ENCODE results near the gene CMIP. TPM values are rescaled to one million over a fixed set of nuclear protein-coding genes. Genes with fewer than 3 reads are reported as not detected.

The CMIP gene
- total and polyA plus RNA-seq, 3 experiments from 2014 or later: 1.0 to 24.4 (median 23.6) TPM

- Histone ChIP-seq H3K4me1 (ENCODE audit: insufficient read depth, low read length) (peaks cover 56% of the 10 kb centered on the region), H3K27ac (ENCODE audit: low read depth, low read length) (peak overlapping the region; percentile 84), H3K36me3 (ENCODE audit: insufficient read depth, low read length) (no peaks in the 10 kb centered on the region), H3K4me3 (ENCODE audit: low read length) (peak overlapping the region; percentile 81), H3K27me3 (ENCODE audit: insufficient read depth, low read length, poor library complexity, severe bottlenecking) (no peaks in the 10 kb centered on the region), H3K9me3 (ENCODE audit: low read length) (no peaks in the 10 kb centered on the region)
- H3K4me1 Mint-ChIP-seq: peaks cover 63 to 75% (median 71%) of the 10 kb centered on the region in 3 donors
- peak overlapping the region; percentile 87 to 97 (median 94) for H3K27ac Mint-ChIP-seq
- peaks cover 0 to 11% of the 10 kb centered on the region in 2 donors for H3K27me3 Mint-ChIP-seq
- DNase-seq: peak in 3 of 5 donors; percentile 37 to 59 (median 49)
- peaks cover 0 to 24% (median 7%) of the 10 kb centered on the region in 3 donors for H3K36me3 Mint-ChIP-seq
- POLR2A ChIA-PET: interaction anchor here (1.4 kb wide), 1 partner anchor 75 kb away, joined by 4 read pairs; no protein-coding TSS in a partner anchor
- no peaks in the 10 kb centered on the region for H3K9me3 Mint-ChIP-seq
- peak overlapping the region; percentile 85 to 97 (median 94) for H3K4me3 Mint-ChIP-seq
- CTCF ChIA-PET: interaction anchor here (0.7 to 1.1 kb wide), 3 partner anchors 42 to 284 kb away, joined by 3 read pairs; no protein-coding TSS in a partner anchor
Observed at GRCh38 chr16:81445966-81446906, 1.6 kb downstream of the CMIP start.

- no peak for DNase-seq
- POLR2A ChIA-PET: interaction anchor here (1.4 kb wide), 1 partner anchor 74 kb away, joined by 4 read pairs; no protein-coding TSS in a partner anchor
- Histone ChIP-seq H3K4me3 (ENCODE audit: low read length) (peak overlapping the region; percentile 81), H3K9me3 (ENCODE audit: low read length) (no peaks in the 10 kb centered on the region), H3K4me1 (ENCODE audit: insufficient read depth, low read length) (peaks cover 62% of the 10 kb centered on the region), H3K36me3 (ENCODE audit: insufficient read depth, low read length) (no peaks in the 10 kb centered on the region), H3K27me3 (ENCODE audit: insufficient read depth, low read length, poor library complexity, severe bottlenecking) (no peaks in the 10 kb centered on the region), H3K27ac (ENCODE audit: low read depth, low read length) (peak overlapping the region; percentile 84)
- Mint-ChIP-seq H3K36me3 (peaks cover 0 to 24% (median 7%) of the 10 kb centered on the region in 3 donors), H3K27me3 (peaks cover 0 to 11% of the 10 kb centered on the region in 2 donors), H3K27ac (peak overlapping the region; percentile 87 to 97 (median 94)), H3K9me3 (no peaks in the 10 kb centered on the region), H3K4me3 (peak overlapping the region; percentile 85 to 97 (median 94)), H3K4me1 (peaks cover 69 to 81% (median 78%) of the 10 kb centered on the region in 3 donors)
- CTCF ChIA-PET: interaction anchor here (0.7 kb wide), 1 partner anchor 43 kb away, joined by 3 read pairs; no protein-coding TSS in a partner anchor
Observed at GRCh38 chr16:81446907-81447268, 2.3 kb downstream of the CMIP start.

GRCh38 chr16:81447383-81448101, 2.9 kb downstream of the CMIP start:
- POLR2A ChIA-PET: no interaction called here
- Mint-ChIP-seq H3K4me1 (peaks cover 74 to 82% (median 82%) of the 10 kb centered on the region in 3 donors), H3K9me3 (no peaks in the 10 kb centered on the region)

GRCh38 chr16:81448154-81449131, 3.8 kb downstream of the CMIP start:
- ChIA-PET CTCF (interaction anchor here (1.3 kb wide), 1 partner anchor 46 kb away, joined by 3 read pairs; no protein-coding TSS in a partner anchor), POLR2A (no interaction called here)
- Mint-ChIP-seq H3K4me3 (peak overlapping the region; percentile 37 to 97 (median 61)), H3K4me1 (peaks cover 72 to 81% (median 80%) of the 10 kb centered on the region in 3 donors), H3K27ac (peak overlapping the region; percentile 34 to 94 (median 74)), H3K27me3 (peaks cover 0 to 4% of the 10 kb centered on the region in 2 donors), H3K36me3 (peaks cover 0 to 28% (median 7%) of the 10 kb centered on the region in 3 donors), H3K9me3 (no peaks in the 10 kb centered on the region)
- no peaks in the 10 kb centered on the region for H3K36me3 ChIP-seq (ENCODE audit: insufficient read depth, low read length)
- H3K4me3 ChIP-seq (ENCODE audit: low read length): peak overlapping the region; percentile 9
- peak overlapping the region; percentile 84 for H3K27ac ChIP-seq (ENCODE audit: low read depth, low read length)
- no peak for DNase-seq
- H3K9me3 ChIP-seq (ENCODE audit: low read length): no peaks in the 10 kb centered on the region
- H3K27me3 ChIP-seq (ENCODE audit: insufficient read depth, low read length, poor library complexity, severe bottlenecking): no peaks in the 10 kb centered on the region
- H3K4me1 ChIP-seq (ENCODE audit: insufficient read depth, low read length): peaks cover 64% of the 10 kb centered on the region

More at GRCh38 chr16:81447383-81448101, 2.9 kb downstream of the CMIP start:
- peak overlapping the region; percentile 72 to 97 (median 91) for H3K27ac Mint-ChIP-seq
- peaks cover 0 to 26% (median 7%) of the 10 kb centered on the region in 3 donors for H3K36me3 Mint-ChIP-seq
- peaks cover 0 to 11% of the 10 kb centered on the region in 2 donors for H3K27me3 Mint-ChIP-seq
- H3K4me3 ChIP-seq (ENCODE audit: low read length): peak overlapping the region; percentile 81
- no peaks in the 10 kb centered on the region for H3K27me3 ChIP-seq (ENCODE audit: insufficient read depth, low read length, poor library complexity, severe bottlenecking)
- H3K4me1 ChIP-seq (ENCODE audit: insufficient read depth, low read length): peaks cover 68% of the 10 kb centered on the region
- H3K27ac ChIP-seq (ENCODE audit: low read depth, low read length): peak overlapping the region; percentile 84
- no peaks in the 10 kb centered on the region for H3K36me3 ChIP-seq (ENCODE audit: insufficient read depth, low read length)
- no peaks in the 10 kb centered on the region for H3K9me3 ChIP-seq (ENCODE audit: low read length)
- CTCF ChIA-PET: no interaction called here
- no peak for DNase-seq
- H3K4me3 Mint-ChIP-seq: peak overlapping the region; percentile 85 to 97 (median 94)

GRCh38 chr16:81449241-81449640, 4.6 kb downstream of the CMIP start:
- CTCF ChIA-PET: interaction anchor here (1.3 kb wide), 1 partner anchor 45 kb away, joined by 3 read pairs; no protein-coding TSS in a partner anchor
- Mint-ChIP-seq H3K27me3 (peaks cover 0 to 3% of the 10 kb centered on the region in 2 donors), H3K9me3 (no peaks in the 10 kb centered on the region), H3K4me3 (peak overlapping the region in 6 of 7 donors; percentile 10 to 84 (median 40)), H3K27ac (peak overlapping the region; percentile 32 to 87 (median 71)), H3K36me3 (peaks cover 0 to 25% (median 7%) of the 10 kb centered on the region in 3 donors), H3K4me1 (peaks cover 73 to 82% (median 82%) of the 10 kb centered on the region in 3 donors)
- POLR2A ChIA-PET: no interaction called here
- Histone ChIP-seq H3K4me1 (ENCODE audit: insufficient read depth, low read length) (peaks cover 57% of the 10 kb centered on the region), H3K36me3 (ENCODE audit: insufficient read depth, low read length) (no peaks in the 10 kb centered on the region), H3K27me3 (ENCODE audit: insufficient read depth, low read length, poor library complexity, severe bottlenecking) (no peaks in the 10 kb centered on the region), H3K4me3 (ENCODE audit: low read length) (no peak overlapping the region), H3K9me3 (ENCODE audit: low read length) (no peaks in the 10 kb centered on the region), H3K27ac (ENCODE audit: low read depth, low read length) (no peak overlapping the region)
- no peak for DNase-seq

GRCh38 chr16:81449899-81450608, 5.4 kb downstream of the CMIP start:
- Histone ChIP-seq H3K4me3 (ENCODE audit: low read length) (no peak overlapping the region), H3K4me1 (ENCODE audit: insufficient read depth, low read length) (peaks cover 57% of the 10 kb centered on the region), H3K36me3 (ENCODE audit: insufficient read depth, low read length) (no peaks in the 10 kb centered on the region), H3K27me3 (ENCODE audit: insufficient read depth, low read length, poor library complexity, severe bottlenecking) (no peaks in the 10 kb centered on the region), H3K9me3 (ENCODE audit: low read length) (no peaks in the 10 kb centered on the region), H3K27ac (ENCODE audit: low read depth, low read length) (no peak overlapping the region)
- peaks cover 81 to 91% (median 88%) of the 10 kb centered on the region in 3 donors for H3K4me1 Mint-ChIP-seq
- H3K9me3 Mint-ChIP-seq: no peaks in the 10 kb centered on the region
- peaks cover 0 to 3% of the 10 kb centered on the region in 2 donors for H3K27me3 Mint-ChIP-seq
- peak overlapping the region; percentile 25 to 71 (median 55) for H3K27ac Mint-ChIP-seq
- H3K36me3 Mint-ChIP-seq: peaks cover 0 to 28% (median 7%) of the 10 kb centered on the region in 3 donors
- no peak for DNase-seq
- CTCF ChIA-PET: interaction anchor here (1.0 to 1.3 kb wide), 2 partner anchors 34 to 44 kb away, joined by 3 read pairs; no protein-coding TSS in a partner anchor
- POLR2A ChIA-PET: no interaction called here
- peak overlapping the region in 5 of 7 donors; percentile 8 to 67 (median 10) for H3K4me3 Mint-ChIP-seq

Measured in CD8-positive, alpha-beta memory T cell (primary cell).